Adipose tissue (tissue), 3 donors: Measurements from ENCODE around the gene ATG9B. TPM values are rescaled to one million over a fixed set of nuclear protein-coding genes. Genes with fewer than 3 reads are reported as not detected.

Source experiments
- H3K27ac ChIP-seq: one replicate; pipeline ENCODE4 v1.5.1; 2013; ENCODE audit warnings: low read depth, low read length
- WGBS, 3 donors: extraction: QIAGEN DNeasy Blood & Tissue Kit; methylation state at CpG; one replicate each; pipeline ENCODE4 v1.1.7; 2013; 5-methylcytosine and 5-hydroxymethylcytosine counted together
- polyA plus RNA-seq, 3 donors: library from polyadenylated mRNA; stranded (reverse); fragments of 200-250 nt; gene quantifications; one replicate each; pipeline ENCODE4 v1.2.3, GENCODE V29; 2013
- donor health status: healthy with polysubstance abuse.
- donor health status: Bipolar disorder and iron deficiency.
- donor health status: healthy.

Gene ATG9B, protein sequence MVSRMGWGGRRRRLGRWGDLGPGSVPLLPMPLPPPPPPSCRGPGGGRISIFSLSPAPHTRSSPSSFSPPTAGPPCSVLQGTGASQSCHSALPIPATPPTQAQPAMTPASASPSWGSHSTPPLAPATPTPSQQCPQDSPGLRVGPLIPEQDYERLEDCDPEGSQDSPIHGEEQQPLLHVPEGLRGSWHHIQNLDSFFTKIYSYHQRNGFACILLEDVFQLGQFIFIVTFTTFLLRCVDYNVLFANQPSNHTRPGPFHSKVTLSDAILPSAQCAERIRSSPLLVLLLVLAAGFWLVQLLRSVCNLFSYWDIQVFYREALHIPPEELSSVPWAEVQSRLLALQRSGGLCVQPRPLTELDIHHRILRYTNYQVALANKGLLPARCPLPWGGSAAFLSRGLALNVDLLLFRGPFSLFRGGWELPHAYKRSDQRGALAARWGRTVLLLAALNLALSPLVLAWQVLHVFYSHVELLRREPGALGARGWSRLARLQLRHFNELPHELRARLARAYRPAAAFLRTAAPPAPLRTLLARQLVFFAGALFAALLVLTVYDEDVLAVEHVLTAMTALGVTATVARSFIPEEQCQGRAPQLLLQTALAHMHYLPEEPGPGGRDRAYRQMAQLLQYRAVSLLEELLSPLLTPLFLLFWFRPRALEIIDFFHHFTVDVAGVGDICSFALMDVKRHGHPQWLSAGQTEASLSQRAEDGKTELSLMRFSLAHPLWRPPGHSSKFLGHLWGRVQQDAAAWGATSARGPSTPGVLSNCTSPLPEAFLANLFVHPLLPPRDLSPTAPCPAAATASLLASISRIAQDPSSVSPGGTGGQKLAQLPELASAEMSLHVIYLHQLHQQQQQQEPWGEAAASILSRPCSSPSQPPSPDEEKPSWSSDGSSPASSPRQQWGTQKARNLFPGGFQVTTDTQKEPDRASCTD
- 1 to 10 TPM in 1 of 3 donors, under 1 TPM in 2; 0.11 to 2.1 (median 0.37) TPM for polyA plus RNA-seq

DNA sequence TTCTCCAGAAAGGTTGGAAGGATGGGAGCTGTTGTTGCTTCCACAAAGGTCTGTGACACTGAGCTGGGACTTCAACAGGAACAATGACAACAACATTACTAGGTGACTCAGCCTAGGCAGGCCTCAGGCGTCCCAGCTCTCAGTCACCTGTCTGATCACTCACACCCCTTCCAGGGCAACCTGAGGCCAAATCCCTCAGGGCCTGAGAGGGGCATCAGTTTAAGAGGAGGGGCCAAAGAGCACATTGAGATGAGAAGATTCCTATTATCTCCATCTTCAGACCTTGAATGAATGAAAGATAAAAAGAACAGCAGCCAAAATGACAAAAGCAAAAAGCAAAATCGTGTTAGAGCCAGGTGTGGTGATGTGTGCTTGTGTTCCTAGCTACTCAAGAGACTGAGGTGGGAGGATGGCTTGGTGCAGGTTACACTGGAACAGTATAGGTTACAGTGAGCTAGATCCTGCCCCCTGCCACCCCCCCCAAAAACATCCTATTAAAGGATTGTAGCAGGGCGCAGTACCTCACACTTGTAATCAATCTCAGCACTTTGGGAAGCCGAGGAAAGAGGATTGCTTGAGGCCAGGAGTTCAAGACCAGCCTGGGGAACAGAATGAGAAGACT, at the start of gene ATG9B:
TSS of gene ATG9B (minus strand) at position 60 of the 622 bp plus-strand sequence. CDS start 71 bp downstream, outside the sequence.
- WGBS, 3 donors = 82 to 92% (median 87%) methylated on average over 4 of the region's 4 CpGs

DNA sequence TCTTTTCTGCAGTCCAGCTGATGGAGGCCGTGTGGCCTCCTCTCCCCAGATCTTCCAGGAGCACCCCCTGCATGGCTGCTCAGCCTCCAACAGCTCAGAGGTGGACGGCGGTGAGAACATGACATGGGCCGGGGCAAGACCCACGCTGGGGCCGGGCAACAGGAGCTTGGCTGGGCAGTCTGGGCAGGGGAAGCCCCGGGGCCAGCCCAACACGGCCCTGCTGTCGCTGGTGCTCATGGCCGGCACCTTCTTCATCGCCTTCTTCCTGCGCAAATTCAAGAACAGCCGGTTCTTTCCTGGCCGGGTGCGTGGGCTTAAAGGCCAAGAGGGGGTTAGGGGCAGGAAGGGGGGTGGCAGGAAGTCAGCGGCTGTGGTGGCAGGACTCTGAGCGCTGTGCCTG, 49.7 kb upstream of the ATG9B start:
- no peak overlapping the region for H3K27ac ChIP-seq
- 83 to 92% (median 87%) methylated on average over 17 of the region's 17 CpGs for WGBS, 3 donors

More for the DNA sequence above, at the start of gene ATG9B:
- H3K27ac ChIP-seq = no peak within 1 kb of the TSS

DNA sequence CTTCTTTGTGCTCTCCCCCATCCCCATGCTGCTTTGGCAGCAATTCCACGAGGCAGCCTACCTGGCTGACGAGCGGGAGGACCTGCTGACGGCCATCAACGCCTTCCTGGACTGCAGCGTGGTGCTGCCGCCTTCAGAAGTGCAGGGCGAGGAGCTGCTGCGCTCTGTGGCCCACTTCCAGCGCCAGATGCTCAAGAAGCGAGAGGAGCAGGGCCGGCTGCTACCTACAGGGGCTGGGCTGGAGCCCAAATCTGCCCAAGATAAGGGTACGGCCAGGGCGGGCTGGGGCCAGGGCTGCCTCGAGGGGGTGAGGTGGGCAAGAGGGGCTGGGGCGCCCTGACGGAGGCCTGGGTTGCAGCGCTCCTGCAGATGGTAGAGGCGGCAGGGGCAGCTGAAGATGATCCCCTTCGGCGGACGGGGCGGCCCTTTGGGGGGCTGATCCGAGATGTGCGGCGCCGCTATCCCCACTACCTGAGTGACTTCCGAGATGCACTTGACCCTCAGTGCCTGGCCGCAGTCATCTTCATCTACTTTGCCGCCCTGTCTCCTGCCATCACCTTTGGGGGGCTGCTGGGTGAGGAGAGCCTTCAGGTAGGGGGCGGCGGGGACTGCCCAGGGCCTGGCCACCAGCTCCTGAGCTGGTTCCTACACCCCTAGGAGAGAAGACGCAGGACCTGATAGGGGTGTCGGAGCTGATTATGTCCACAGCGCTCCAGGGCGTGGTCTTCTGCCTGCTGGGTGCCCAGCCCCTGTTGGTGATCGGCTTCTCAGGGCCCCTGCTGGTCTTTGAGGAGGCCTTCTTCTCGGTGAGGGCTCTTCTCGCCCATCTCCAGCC, 47.0 kb upstream of the ATG9B start:
- 88 to 95% (median 94%) methylated on average over 39 of the region's 39 CpGs for whole genome bisulfite sequencing, 3 donors
- H3K27ac ChIP-seq = no peak overlapping the region

DNA sequence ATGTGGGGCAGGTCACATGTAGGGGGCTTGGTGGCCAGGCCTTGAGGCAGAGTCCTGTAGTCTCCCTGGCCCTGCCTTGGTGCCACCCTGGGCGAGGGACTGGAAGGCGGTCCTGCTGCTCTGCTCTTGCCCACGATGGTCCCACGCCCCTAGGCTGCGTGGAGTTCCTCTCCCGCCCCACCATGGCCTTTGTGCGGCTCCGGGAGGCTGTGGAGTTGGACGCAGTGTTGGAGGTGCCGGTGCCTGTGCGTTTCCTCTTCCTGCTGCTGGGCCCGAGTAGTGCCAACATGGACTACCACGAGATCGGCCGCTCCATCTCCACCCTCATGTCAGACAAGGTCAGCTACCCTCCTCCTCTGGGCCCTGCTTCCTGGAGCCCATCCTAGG, 46.3 kb upstream of the ATG9B start:
- 92 to 95% (median 94%) methylated on average over 13 to 15 of the region's 15 CpGs for WGBS, 3 donors
- H3K27ac ChIP-seq = no peak overlapping the region

DNA sequence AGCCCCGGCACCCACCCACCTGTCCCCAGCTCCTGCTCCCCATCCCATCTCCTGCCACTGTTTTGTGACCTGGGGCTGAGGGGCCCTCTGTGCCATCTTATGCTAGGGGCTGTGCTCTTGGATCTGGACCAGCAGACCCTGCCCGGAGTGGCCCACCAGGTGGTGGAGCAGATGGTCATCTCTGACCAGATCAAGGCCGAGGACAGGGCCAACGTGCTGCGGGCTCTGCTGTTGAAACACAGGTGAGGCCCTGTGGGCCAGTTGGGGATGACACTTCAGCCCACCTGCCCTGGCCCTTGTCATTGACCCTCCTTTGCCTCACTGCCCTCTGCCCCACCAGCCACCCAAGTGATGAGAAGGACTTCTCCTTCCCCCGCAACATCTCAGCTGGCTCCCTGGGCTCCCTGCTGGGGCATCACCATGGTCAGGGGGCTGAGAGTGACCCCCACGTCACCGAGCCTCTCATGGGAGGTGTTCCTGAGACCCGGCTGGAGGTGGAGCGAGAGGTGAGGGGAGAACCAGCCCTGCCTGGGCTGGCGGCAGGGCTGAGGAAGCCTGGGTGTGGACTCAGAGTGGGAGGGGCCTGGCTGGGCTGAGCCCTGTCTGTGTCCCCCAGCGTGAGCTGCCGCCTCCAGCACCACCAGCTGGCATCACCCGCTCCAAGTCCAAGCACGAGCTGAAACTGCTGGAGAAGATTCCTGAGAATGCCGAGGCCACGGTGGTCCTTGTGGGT, 45.7 kb upstream of the ATG9B start:
- WGBS, 3 donors = 85 to 92% (median 91%) methylated on average over 17 of the region's 17 CpGs

DNA sequence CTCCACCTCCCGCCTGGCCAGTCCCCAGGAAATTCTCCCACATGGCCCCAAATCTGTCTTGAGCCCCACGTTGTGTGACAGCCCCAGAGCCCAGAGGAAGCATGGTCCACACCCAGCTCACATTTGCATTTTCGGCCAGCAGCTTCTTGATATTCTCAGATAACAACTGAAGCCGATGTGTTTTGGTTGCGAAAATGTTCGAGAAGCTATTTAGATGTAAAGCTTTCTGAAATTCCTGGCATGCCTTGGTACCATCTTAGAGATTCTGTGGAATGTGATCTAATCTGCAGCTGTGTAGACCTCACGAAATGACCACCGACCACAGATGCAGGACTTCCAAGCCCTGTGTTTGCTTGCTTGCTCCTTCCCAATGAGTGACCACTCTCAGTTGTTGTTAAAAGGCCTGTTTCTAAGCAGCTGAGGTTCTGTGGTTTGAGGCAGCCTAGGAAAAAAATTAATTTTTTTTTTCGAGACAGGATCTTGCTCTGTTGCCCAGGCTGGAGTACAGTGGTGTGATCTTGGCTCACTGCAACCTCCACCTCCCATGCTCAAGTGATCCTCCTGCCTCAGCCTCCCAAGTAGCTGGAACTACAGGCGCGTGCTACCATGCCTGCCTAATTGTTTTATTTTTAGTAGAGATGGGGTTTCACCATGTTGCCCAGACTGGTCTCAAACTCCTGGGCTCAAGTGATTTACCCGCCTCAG, 43.9 kb upstream of the ATG9B start:
- no peak overlapping the region for H3K27ac ChIP-seq
- WGBS, 3 donors = 86 to 89% (median 87%) methylated on average over 12 of the region's 12 CpGs

More for the DNA sequence above, 45.7 kb upstream of the ATG9B start:
- H3K27ac ChIP-seq = no peak overlapping the region

DNA sequence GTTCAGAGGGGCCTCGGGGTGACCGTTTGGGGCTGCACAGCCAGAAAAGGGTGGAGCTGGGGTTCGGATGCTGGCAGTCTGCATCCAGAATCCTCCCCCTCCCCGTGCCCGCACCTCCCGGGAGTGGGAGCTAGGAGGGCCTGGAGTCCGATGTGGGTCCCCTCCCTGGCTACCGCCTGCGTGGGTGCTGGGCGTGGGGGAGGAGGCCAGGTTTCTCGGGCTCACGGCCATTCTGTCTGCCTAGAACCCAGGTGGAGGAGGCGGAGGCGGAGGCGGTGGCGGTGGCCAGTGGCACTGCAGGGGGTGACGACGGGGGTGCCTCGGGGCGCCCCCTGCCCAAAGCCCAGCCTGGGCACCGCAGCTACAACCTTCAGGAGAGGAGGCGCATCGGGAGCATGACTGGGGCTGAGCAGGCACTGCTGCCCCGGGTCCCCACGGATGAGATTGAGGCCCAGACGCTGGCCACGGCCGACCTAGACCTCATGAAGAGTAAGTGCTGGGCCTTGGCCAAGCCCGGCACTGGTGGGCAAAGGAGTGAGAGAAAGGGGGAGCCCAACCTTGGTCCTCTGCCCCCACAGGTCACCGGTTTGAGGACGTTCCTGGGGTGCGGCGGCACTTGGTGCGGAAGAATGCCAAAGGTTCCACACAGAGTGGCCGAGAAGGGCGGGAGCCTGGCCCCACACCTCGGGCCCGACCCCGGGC, 42.1 kb upstream of the ATG9B start:
- WGBS, 3 donors = 89 to 94% (median 93%) methylated on average over 38 to 39 of the region's 39 CpGs
- no peak overlapping the region for H3K27ac ChIP-seq

DNA sequence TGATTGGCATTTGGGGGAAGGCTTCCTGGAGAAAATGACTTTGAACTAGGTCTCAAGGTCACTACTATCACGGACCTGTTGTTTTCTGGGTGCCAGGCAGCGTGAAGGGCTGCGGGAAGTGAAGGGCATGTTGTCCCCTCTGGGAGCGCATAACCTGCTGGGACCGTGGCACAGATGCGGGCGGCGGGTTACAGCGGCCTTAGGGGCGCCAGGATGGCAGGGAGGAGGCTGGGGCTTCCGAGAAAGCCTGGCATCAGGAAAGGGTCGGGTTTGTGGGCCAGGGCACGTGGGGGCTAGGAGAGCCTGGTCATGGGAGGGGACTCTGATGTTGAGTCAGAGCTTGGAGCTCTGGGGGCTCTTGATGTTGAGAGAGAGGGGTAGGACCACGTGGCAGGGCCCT, 41.2 kb upstream of the ATG9B start:
- WGBS, 3 donors = 59 to 93% (median 89%) methylated on average over 14 of the region's 14 CpGs
- H3K27ac ChIP-seq = no peak overlapping the region

DNA sequence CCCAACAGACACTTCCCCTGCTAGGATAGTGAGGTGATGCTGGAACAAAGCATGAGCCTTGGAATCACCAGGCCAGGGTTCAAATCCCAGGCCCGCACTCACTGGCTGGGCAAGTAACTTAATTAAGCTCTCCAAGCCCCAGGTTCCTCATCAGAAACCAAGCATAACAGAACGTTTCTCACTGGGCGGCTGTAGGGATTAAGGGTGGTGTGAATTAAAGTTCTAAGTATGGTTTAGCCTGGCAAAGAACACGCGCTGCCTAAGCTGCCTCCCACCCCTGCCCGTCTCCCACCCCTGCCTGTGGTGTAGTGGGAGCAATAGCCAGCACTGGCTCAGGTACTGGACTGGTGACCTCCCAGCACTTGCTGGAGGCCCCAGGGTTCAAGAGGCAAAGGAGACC, 40.7 kb upstream of the ATG9B start:
- no peak overlapping the region for H3K27ac ChIP-seq
- 81 to 94% (median 90%) methylated on average over 6 of the region's 6 CpGs for WGBS, 3 donors

DNA sequence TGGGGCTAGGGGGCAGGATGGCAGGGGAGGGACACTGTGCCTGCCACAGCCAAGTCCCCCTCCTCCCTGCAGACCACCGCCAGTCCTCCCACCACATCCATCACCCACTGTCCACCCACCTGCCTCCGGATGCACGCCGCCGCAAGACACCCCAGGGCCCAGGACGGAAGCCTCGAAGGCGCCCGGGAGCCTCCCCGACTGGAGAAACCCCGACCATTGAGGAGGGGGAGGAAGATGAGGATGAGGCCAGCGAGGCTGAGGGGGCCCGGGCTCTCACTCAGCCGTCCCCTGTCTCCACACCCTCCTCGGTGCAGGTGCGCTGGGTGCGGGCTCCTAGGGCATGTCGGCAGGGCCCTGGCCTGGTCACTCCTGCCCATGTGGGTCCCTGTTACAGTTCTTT, 40.2 kb upstream of the ATG9B start:
- H3K27ac ChIP-seq = no peak overlapping the region
- 92 to 94% (median 93%) methylated on average over 11 to 18 of the region's 18 CpGs for WGBS, 3 donors

DNA sequence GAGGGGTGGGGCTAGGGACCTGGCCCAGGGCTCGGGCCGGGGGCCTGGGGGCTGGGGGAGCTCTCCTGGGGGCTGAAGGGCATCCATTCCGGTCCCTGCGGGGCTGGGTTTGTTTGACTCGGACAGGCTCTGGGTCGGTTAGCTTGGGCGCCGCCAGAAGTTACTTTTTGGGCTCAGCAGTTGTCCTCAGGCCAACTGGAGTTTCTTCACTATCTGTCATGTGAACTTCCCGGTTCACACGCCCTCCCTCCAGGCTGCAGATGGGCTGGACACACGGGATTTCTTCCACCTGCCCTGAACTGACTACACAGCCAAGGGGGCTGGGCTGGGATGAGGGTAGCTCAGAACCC, 38.9 kb upstream of the ATG9B start:
- WGBS, 3 donors = 15 to 68% (median 53%) methylated on average over 9 to 11 of the region's 11 CpGs
- H3K27ac ChIP-seq = no peak overlapping the region

DNA sequence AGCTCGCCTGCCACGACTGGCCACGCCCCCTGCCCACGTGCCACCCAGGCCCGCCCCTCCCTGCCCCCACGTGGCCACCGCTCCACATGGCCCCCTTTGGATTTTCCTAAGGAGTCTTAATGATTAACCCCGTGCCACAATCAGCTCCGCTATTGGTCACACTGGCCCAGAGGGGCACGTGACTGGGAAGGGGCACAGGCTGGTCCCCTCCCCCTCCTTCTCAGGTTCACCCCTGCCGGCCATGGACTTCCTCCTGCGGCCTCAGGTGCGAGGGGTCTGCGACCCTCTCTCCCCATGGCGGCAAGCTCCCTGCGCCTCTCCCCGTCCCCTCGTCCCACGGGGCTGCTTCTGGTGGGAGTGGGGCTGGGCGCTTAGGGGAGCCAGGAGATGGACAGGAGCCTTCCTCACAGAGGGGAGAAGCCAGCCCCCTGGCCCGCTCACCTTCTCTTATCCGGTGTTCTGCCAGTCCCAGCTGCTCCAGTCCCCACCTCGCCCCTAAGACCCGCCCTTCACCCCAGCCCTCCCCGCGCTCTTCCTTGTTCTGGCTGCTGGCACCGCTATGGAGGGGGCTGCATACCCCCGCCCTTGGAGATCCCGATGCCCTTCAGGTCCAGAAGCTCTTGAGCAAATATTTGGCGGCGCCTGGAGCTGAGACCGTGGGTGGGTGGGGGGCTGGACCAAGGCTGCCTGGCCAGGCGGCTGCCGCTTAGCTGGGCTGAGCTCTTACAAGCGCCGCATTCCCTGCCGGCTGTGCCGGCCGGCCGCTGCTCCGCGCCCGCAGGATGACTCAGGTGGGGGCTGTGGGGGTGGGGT, 38.3 kb upstream of the ATG9B start:
- WGBS, 3 donors = 14 to 73% (median 60%) methylated on average over 37 to 43 of the region's 43 CpGs
- no peak overlapping the region for H3K27ac ChIP-seq

DNA sequence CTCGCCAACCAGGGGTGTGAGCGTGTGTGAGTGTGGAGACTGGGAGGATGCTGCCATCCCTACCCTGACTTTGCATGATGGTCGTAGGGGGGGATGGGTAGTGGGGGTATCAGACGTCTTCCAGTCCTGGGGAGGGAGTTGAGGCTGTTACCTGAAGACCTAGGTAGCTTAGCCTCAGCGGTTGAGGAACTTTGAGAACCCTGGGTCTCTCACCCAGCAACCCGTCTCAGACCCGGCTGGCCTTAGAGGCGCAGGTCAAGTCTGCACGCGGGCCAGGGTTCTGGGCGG, 37.8 kb upstream of the ATG9B start:
- H3K27ac ChIP-seq = no peak overlapping the region
- 33 to 83% (median 74%) methylated on average over 8 to 11 of the region's 11 CpGs for WGBS, 3 donors

DNA sequence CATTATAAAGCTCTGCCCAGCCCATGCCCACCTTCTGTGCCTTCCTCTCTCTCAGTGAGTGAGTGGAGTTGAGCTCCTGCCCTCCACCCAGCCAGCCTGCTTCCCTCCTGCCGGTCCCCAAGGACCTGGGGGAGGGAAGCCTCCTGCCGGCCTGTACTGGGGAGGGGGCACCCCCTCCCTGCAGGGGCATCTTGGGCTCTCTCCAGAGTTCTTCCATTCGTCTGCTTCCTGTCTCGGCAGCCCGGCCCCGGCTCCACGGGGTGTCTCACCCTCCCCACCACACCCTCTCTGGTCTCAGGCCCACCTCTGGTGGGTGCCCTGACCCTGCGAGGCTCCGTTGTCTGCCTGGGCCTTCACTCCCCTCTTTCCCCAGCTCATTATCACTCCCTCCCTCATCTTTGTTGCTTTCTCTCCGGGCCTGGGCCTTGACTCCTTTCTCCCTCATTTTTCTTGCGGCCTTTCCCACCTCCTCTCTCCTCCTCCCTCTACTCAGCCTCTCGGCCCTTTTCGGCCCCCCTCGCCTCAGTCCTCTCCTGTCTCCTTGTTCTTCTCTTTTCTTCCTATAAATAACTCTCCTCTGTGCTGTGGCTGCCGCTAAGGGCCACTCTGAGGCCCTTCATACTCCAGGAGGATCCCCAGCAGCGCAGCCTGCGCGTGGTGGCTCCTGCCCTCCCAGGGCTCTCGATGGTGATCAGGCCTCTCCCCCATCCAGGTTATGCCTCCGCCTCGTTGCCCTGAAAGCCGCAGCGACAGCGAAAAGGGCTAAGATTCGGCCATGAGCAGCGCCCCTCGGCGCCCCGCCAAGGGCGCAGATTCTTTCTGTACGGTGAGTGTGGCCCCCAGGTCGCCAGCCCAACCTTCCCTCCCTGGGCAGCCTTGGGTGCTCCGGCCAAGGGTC, 37.2 kb upstream of the ATG9B start:
- H3K27ac ChIP-seq = no peak overlapping the region
- WGBS, 3 donors = 48 to 72% (median 69%) methylated on average over 32 to 33 of the region's 33 CpGs
